ENCODE data around the gene SYTL1. TPM values are rescaled to one million over a fixed set of nuclear protein-coding genes. Genes with fewer than 3 reads are reported as not detected.

SYTL1 gene
- total RNA-seq, 1 donor from 2014 or later = not detected

- peak; percentile 96 for DNase-seq
Observed at GRCh38 chr1:27321813-27322568, 19.8 kb upstream of the SYTL1 start, which contains the start of gene TMEM222. TMEM222 (plus strand) TSS chr1:27322163; CDS start chr1:27322198, 35 bp downstream.

DNA sequence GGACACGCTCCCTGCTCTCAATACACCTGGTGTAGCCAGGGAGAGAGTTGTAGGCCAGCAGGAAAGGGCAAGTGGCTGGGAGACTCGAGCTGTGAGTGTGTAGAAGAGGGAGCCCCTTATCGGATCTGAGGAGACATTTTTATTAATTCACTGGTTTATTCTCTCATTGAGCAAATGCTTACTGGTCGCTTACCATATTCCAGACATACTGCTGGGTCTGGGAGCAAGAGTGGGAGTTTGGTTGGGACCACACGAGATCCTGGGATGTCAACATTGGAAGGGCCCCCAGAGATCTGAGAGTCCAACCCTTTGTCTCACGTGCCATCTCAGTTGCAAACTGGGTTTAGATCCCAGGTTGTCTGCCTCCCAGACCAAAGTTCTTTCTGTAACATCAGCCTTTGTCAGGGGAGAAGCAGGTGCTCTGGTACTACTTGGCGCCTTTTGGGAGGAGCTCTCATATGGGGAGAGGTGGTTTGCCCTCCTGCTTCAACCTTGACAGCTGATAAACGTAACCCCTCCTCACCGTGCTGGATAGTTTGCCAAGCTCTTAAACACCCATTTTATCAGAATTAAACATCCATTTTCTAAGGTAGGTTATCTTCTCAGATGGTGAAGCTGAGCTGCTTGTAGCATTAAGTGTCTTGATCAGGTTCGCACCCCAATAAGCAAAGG lies 19.1 kb upstream of the SYTL1 start:
- no peak for DNase-seq

DNA sequence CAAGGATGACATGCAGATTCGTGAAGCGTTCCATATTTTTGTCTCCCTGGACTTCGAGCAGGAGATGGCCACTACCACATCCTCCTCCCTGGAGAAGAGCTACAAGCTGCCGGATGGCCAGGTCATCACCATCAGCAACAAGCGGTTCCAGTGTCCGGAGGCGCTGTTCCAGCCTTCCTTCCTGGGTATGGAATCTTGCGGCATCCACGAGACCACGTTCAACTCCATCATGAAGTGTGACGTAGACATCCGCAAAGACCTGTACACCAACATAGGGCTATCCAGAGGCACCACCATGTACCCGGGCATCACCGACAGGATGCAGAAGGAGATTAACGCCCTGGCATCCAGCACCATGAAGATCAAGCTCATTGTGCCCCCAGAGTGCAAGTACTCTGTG lies 16.5 kb upstream of the SYTL1 start:
- DNase-seq = no peak

DNA sequence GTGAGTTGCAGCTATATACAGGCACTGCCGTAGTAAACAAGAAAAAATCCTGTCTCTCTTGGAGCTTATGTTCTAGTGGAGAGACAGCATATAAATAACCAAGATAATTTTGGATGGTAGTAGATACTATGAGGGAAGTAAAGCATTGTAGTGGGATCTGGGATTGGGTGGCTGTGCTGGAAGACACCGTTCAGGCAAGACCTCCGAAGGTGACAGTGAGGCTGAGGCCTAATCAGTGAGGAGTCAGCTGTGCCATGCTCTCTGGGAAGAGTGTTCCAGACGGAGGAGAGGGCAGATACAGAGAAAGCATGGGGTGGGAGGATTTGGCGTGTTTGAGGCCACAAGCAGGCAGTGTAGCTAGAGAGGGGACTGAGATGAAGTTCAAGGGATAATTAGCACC lies 13.9 kb upstream of the SYTL1 start:
- no peak for DNase-seq

DNA sequence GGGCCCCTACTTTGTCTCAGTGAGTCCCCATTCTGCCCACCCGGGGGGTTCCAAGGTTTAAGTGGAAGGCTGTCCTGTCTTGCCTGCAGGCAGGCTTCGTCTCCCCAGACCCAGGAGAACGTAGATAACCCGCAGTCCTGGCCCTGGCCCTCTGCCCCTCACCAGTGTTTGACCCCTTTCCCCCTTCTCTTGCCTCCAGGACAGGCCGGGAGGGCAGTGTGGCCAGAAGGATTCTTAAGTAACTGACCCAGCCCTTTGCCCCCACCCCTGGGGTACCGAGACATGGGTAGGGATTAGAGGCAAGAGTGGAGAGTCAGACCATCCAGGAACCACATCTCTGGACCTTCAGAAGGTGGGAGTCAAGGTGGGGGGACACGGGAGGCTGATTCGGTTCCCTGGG lies 11.0 kb upstream of the SYTL1 start:
- DNase-seq = no peak

DNA sequence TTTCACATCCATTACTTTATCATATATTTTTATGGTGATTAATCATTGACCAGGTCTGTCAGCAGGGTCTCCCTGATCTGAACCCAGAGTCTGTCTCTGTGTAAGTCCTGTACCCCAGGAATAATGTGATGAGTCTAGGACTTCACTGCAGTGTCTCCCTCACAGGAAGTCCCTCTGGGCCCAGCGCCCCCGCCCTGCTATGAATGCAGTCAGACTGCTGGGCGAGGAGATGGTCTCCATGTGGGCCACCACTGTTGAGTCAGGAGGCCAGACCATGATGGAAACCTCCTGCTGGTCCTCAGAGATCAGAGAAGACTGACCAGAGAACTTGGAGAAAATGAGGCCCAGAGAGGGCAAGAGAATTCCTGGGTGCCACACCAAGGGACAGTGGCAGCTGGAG lies 10.4 kb upstream of the SYTL1 start:
- DNase-seq = no peak

DNA sequence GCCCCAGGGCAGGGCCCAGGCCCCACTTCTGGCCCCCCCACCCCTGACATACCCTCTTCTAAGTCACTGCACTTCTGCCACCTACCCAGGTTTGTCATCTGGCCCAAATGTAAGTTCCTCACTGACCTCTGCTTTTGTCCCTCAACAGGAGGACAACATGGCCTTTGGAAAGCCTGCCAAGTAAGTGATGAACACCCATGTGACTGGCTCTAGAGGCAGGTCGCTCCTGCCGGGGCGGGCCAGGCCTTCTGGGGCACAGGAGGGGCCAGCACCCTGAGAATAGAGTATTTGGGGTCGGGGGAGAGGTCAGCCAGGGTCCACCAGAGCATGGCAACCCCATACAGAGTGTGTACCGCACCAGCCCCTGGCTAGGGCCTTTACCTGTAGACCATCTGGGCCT lies 9.9 kb upstream of the SYTL1 start:
- no peak for DNase-seq

DNA sequence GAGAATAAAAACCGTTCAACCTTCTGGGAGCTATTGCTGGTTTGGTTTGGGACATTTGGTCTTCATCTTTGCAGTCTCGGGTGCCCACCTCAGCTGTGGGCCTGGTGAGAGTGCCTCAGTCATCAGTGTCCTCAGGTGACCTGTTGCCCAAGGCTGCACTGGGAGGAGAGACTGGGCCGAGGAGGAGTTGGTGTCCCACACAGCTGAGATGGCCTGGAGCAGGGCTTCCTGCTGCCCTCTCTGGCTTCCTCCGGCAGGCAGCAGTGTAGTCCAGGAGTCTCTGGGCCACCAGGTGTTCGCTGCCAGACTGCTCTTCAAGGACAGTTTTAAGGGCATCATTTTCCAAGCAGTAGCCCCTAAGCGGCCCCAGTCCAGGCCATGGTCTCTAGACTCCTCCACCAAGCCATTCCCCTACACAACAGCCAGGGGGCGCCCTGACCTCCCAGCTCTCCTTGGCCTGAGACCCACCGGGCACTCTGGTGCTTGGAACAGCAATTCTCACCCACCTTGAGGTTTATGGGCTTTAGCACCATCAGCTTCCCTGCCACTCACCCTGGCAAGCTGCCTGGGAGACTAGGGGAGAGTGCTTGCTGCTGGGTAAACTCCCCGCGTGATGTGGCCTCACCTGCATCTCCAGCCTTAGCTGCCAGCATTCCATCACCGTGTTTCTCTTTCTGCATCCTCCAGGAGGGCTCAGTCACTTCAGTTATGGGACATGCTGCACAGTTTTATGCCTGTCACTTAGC lies 9.1 kb upstream of the SYTL1 start:
- no peak for DNase-seq

GRCh38 chr1:27333717-27334279 lies 8.0 kb upstream of the SYTL1 start:
- no peak for DNase-seq

- no peak for DNase-seq
Observed at GRCh38 chr1:27335506-27336422, 6.1 kb upstream of the SYTL1 start.

- DNase-seq = no peak
Observed at GRCh38 chr1:27336756-27337155, 5.1 kb upstream of the SYTL1 start.

DNA sequence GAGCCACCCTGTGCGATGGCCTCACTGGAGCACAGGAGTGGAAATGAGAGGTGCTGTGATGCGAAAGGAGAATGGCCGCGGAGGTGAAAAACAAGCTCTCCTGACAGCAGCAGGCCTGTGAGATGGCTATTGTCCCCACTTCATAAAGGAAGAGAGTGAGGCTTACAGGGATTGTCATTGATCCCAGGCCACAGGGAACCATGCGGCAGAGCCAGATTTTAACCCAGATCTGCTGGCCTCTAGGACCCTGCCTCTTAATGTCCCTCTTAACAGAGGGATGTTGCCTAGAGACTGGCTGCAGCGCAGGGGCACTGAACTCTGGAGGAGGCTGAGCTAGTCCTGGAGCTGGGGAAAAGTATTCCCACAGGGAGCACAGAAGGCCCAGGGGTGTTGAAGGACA lies 3.1 kb upstream of the SYTL1 start:
- no peak for DNase-seq

- DNase-seq = no peak
Observed at GRCh38 chr1:27339213-27339612, 2.6 kb upstream of the SYTL1 start.

DNA sequence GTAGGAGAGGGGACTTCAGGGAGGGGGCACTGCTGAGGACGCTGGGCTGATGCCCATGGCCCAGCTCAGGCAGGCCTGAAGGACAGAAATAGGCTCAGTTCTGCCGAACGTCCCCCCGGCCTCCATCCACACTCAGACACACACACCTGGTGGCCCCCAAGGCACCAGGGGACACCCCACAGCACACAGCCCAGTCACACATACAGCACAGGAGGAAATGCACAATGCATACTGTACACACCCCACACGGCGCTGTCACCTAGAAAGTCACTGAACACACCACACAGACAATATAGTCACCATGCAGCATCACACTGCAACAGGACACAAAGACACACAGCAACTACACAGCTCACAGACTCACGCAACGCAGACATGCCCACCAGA lies 562 bp downstream of the SYTL1 start:
- DNase-seq = no peak

DNA sequence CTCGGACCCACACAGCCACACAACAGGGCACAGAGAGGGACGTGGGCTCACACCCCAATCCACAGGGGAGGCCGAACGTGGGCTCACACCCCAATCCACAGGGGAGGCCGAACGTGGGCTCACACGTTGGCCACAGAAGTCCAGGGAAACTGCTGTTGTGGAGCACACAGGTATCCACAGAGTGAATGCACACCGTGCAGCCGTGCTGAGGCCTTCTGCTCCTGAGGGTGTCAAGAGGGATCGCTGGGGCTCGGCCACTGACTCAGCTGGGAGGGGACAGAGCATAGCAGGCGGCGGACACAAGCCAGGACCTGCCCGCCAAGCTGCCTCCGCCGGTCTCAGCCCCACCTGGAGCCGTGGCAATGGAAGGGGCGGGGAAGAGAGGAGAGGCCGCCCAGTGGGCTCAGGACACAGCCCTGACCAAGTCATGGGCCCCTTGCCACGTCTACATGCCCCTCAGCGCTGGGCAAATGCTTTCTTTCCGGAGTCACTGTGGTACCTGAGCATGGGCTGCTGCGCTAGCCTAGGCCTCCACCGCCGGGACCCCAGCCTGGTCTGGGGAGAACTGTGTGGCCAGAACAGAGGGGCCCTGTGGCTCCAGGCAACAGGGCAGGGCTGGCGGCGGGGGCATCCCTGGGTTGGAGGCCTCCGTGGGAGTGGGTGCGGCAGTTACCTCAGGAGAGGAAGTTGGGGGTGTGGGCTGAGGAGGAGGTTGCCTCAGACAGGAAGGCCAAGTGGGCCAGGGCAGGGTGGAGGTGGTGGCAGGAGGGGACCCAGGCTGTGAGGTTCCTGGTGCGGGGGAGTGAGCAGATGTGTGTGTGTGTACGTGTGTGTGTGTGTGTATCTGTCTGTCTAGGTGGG lies 1.2 kb downstream of the SYTL1 start:
- DNase-seq = no peak

GRCh38 chr1:27343639-27344025 lies 1.8 kb downstream of the SYTL1 start:
- DNase-seq = no peak

- DNase-seq = no peak
Observed at GRCh38 chr1:27345272-27345671, 3.5 kb downstream of the SYTL1 start.

GRCh38 chr1:27346357-27346756 lies 4.5 kb downstream of the SYTL1 start:
- no peak for DNase-seq

- no peak for DNase-seq
Observed at GRCh38 chr1:27346991-27347624, 5.3 kb downstream of the SYTL1 start.
